Neural progenitor cell (in vitro differentiated cells): ENCODE data around the gene DGKD.

Experiments
- CTCF ChIP-seq: fragments of 200-600 bp; sonication (generic); IDR thresholded peaks from 2 replicates; pipeline ENCODE4 v1.5.1; 2017; ENCODE audit warnings: antibody characterized with exemption, mild to moderate bottlenecking
- EZH2 ChIP-seq: fragments of 200-600 bp; sonication (generic); IDR thresholded peaks from 2 replicates; pipeline ENCODE4 v1.6.1; 2017; ENCODE audit warnings: antibody characterized with exemption, mild to moderate bottlenecking, moderate library complexity

- TF ChIP-seq CTCF (no peak), EZH2 (no peak)
Observed at GRCh38 chr2:233487748-233488345, 133.6 kb downstream of the DGKD start.
